ENCODE measurements around the gene UBAP1L. TPM values are rescaled to one million over a fixed set of nuclear protein-coding genes. Genes with fewer than 3 reads are reported as not detected.
"Not testable (repeated sequence)": the region's sequence is repeated elsewhere in the genome, so short reads cannot be mapped to it uniquely, and the experiment has no call there.

UBAP1L gene
- polyA plus RNA-seq (2013, experiment 1 of 4): 2.0 TPM
- polyA plus RNA-seq (2013, experiment 2 of 4): 1.6 TPM
- 1.0 TPM for polyA plus RNA-seq (2013, experiment 3 of 4)
- polyA plus RNA-seq (2013, experiment 4 of 4): 1.3 TPM

DNA sequence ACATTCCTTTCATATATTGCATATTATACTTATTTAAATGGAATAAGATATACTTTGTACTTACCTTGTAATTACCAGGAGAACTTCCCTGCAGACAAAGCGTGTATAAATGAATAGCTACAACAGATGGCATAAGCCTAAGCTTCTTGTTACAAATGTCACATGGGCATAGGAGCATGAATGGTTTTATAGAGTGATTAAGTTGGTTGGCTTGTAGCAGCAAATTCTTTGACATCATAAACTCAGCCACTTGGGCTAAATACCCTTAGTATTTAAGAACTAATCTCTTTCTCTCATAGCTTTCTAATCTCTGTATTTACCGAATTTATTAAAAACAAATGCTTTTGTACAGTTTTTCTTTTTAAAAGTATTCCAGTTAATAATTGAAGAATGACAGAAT is at the start of gene UBAP1L:
TSS of gene UBAP1L (minus strand) at position 115 of the 400 bp plus-strand sequence. CDS start 8,985 bp downstream, outside the sequence.
- H3K4me1 ChIP-seq (ENCODE audit: control insufficient read depth, insufficient read depth, low read length): no peaks in the 10 kb centered on the region
- H3K27me3 ChIP-seq (ENCODE audit: control insufficient read depth, insufficient read depth, low read length, poor library complexity, severe bottlenecking): no peaks in the 10 kb centered on the region
- no peak within 1 kb of the TSS for H3K4me3 ChIP-seq (ENCODE audit: insufficient read depth, low read depth, low read length)
- no peak within 1 kb of the TSS for H3K27ac ChIP-seq (ENCODE audit: insufficient read depth, low read depth, low read length, poor library complexity, severe bottlenecking)
- peaks cover 21% of the 10 kb centered on the region for H3K36me3 ChIP-seq (ENCODE audit: control insufficient read depth, insufficient read depth, low read length)
- 100% methylated on average over 1 of the region's 2 CpGs for WGBS, 2 experiments
- H3K9me3 ChIP-seq (ENCODE audit: control insufficient read depth, low read length): no peaks in the 10 kb centered on the region

DNA sequence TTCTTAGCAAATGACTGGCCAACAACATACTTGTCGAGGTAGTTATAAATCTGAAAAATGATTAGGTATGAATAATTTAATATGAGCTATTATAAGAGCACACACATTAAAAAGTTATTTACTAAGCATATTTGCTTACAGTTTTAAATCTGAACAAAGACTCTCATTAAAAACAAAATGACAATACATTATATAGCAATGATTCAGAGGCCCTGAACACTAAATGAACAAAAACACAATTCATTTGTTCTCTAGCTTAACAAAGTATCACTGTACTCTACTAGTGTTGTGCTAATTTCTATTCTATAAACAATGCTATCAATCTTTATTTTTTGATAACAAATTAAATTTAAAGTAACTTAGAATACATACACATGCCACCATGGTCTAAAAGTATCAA is 49.1 kb upstream of the UBAP1L start:
- no peak overlapping the region for H3K27ac ChIP-seq (ENCODE audit: insufficient read depth, low read depth, low read length, poor library complexity, severe bottlenecking)
- H3K9me3 ChIP-seq (ENCODE audit: control insufficient read depth, low read length): no peaks in the 10 kb centered on the region
- no CpG with 5 or more reads among the region's 1 CpG for WGBS, 2 experiments
- no peak overlapping the region for H3K4me3 ChIP-seq (ENCODE audit: insufficient read depth, low read depth, low read length)
- H3K27me3 ChIP-seq (ENCODE audit: control insufficient read depth, insufficient read depth, low read length, poor library complexity, severe bottlenecking): no peaks in the 10 kb centered on the region
- H3K36me3 ChIP-seq (ENCODE audit: control insufficient read depth, insufficient read depth, low read length): peaks cover 16% of the 10 kb centered on the region
- H3K4me1 ChIP-seq (ENCODE audit: control insufficient read depth, insufficient read depth, low read length): no peaks in the 10 kb centered on the region

DNA sequence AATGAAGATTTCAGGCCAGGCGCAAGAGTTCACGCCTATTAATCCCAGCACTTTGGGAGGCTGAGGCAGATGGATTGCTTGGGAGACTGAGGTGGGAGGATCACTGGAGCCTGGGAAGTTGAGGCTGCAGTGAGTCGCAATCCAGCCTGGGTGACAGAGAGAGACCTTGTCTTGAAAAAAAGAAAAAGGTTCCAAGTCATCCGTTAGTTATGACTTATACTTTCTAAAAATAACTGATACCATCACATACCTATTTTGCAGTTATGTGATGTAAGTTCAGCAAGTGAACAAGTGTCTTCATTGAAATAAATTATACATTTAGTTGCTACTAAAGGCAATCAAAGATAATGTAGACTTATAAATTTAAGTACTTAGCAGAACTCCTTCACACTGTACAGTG is 48.0 kb upstream of the UBAP1L start:
- H3K4me3 ChIP-seq (ENCODE audit: insufficient read depth, low read depth, low read length): no peak overlapping the region
- H3K36me3 ChIP-seq (ENCODE audit: control insufficient read depth, insufficient read depth, low read length): peaks cover 21% of the 10 kb centered on the region
- no peak overlapping the region for H3K27ac ChIP-seq (ENCODE audit: insufficient read depth, low read depth, low read length, poor library complexity, severe bottlenecking)
- 93 to 96% methylated on average over 3 of the region's 4 CpGs for WGBS, 2 experiments
- no peaks in the 10 kb centered on the region for H3K4me1 ChIP-seq (ENCODE audit: control insufficient read depth, insufficient read depth, low read length)
- no peaks in the 10 kb centered on the region for H3K9me3 ChIP-seq (ENCODE audit: control insufficient read depth, low read length)
- H3K27me3 ChIP-seq (ENCODE audit: control insufficient read depth, insufficient read depth, low read length, poor library complexity, severe bottlenecking): no peaks in the 10 kb centered on the region

DNA sequence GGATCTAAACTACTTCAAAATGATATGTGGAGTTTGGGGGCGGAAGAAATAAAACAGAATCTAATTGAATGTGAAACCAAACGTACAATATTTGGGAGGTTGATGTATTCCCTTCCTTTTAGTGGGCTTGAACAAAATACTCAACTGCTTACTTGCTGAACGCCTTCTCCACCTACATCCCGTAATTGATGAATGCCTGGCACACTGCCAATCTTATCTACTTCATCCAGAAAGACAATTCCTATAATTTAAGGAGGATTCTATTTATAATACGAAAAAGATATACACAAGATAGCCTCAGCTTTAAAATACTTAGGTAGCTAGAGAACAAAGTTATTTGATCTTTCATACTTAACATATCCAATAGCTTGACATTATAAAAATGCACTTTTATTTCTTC is 41.7 kb upstream of the UBAP1L start:
- H3K9me3 ChIP-seq (ENCODE audit: control insufficient read depth, low read length): no peaks in the 10 kb centered on the region
- no peaks in the 10 kb centered on the region for H3K27me3 ChIP-seq (ENCODE audit: control insufficient read depth, insufficient read depth, low read length, poor library complexity, severe bottlenecking)
- H3K4me3 ChIP-seq (ENCODE audit: insufficient read depth, low read depth, low read length): no peak overlapping the region
- peaks cover 36% of the 10 kb centered on the region for H3K36me3 ChIP-seq (ENCODE audit: control insufficient read depth, insufficient read depth, low read length)
- H3K4me1 ChIP-seq (ENCODE audit: control insufficient read depth, insufficient read depth, low read length): no peaks in the 10 kb centered on the region
- 94 to 100% methylated on average over 4 to 5 of the region's 5 CpGs for WGBS, 2 experiments
- H3K27ac ChIP-seq (ENCODE audit: insufficient read depth, low read depth, low read length, poor library complexity, severe bottlenecking): no peak overlapping the region

DNA sequence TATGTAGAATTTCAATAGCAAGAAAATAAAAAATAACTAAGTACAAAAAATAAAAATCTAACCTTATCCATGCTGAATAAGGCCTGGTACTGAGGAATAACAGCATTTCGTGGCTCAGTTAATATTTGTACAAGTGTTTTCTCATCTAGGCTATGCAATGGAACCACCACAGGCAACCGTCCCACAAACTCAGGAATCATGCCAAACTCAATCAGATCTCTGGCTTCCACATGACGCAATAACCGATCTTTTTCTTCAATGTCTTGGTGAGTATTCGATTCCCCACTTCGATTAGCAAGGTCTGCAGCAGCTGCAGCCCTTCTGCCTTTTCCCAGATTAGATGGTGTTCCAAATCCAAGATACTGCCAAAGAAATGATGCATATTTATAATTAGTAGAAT is 39.7 kb upstream of the UBAP1L start:
- H3K4me1 ChIP-seq (ENCODE audit: control insufficient read depth, insufficient read depth, low read length): no peaks in the 10 kb centered on the region
- no peak overlapping the region for H3K27ac ChIP-seq (ENCODE audit: insufficient read depth, low read depth, low read length, poor library complexity, severe bottlenecking)
- no peak overlapping the region for H3K4me3 ChIP-seq (ENCODE audit: insufficient read depth, low read depth, low read length)
- 96 to 98% methylated on average over 6 of the region's 6 CpGs for WGBS, 2 experiments
- H3K27me3 ChIP-seq (ENCODE audit: control insufficient read depth, insufficient read depth, low read length, poor library complexity, severe bottlenecking): no peaks in the 10 kb centered on the region
- no peaks in the 10 kb centered on the region for H3K9me3 ChIP-seq (ENCODE audit: control insufficient read depth, low read length)
- peaks cover 38% of the 10 kb centered on the region for H3K36me3 ChIP-seq (ENCODE audit: control insufficient read depth, insufficient read depth, low read length)

DNA sequence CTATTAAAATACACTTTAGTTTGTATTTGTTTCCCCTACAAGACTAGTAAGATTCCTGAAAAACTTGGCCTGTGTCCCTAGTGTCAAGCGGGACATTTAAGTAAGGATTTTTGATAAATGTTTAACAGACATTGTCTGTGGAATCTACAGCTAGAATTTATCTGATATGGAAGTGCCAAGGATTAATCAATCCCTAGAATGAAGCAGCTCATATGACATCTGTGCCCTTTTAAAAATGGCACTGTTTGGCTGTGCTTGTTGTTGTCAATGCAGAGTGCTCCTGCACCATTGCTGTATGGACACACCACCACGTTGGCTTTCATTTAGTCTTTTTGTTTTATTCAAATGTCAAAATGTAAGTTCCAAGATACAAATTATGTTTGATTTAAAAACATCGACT is 32.9 kb upstream of the UBAP1L start:
- no peak overlapping the region for H3K4me3 ChIP-seq (ENCODE audit: insufficient read depth, low read depth, low read length)
- no peaks in the 10 kb centered on the region for H3K4me1 ChIP-seq (ENCODE audit: control insufficient read depth, insufficient read depth, low read length)
- no peak overlapping the region for H3K27ac ChIP-seq (ENCODE audit: insufficient read depth, low read depth, low read length, poor library complexity, severe bottlenecking)
- H3K36me3 ChIP-seq (ENCODE audit: control insufficient read depth, insufficient read depth, low read length): peaks cover 7% of the 10 kb centered on the region
- no peaks in the 10 kb centered on the region for H3K9me3 ChIP-seq (ENCODE audit: control insufficient read depth, low read length)
- no peaks in the 10 kb centered on the region for H3K27me3 ChIP-seq (ENCODE audit: control insufficient read depth, insufficient read depth, low read length, poor library complexity, severe bottlenecking)
- WGBS, 2 experiments: 94 to 100% methylated on average over 3 of the region's 3 CpGs

DNA sequence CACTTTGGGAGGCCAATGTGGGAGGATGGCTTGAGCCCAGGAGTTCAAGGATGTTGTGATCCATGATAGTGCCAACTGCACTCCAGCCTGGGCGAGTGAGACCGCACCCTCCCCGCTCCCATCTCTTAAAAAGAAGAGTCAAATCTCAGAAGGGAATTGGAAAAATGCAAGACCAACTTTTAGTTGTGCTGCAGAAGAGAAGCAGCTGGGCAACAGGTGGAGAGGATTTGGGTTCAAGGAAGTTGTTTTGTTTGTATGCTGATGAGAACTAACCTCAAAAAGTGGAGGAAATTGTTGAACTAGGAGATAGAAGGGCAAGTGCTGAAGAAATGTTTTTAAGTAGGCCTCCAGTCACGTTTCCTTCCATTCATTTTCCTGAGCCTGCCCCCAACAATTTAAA is 31.4 kb upstream of the UBAP1L start:
- 95% methylated on average over 4 of the region's 4 CpGs for WGBS, 2 experiments

DNA sequence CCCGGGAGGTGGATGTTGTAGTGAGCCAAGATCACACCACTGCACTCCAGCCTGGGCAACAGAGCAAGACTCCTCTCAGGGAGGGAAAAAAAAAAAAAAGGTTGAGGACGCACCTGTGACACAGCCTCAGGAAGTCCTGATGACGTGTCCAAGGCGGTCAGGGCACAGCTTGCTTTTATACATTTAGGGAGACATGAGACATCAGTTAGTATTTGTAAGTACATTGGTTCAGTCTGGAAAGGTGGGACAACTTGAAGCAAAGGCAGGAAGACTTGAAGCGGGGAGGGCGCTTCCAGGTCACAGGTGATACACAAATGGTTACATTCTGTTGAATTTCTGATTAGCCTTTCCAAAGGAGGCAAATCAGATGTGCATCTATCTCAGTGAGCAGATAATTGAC is 23.6 kb upstream of the UBAP1L start:
- H3K4me1 ChIP-seq (ENCODE audit: control insufficient read depth, insufficient read depth, low read length); H3K4me3 ChIP-seq (ENCODE audit: insufficient read depth, low read depth, low read length); H3K36me3 ChIP-seq (ENCODE audit: control insufficient read depth, insufficient read depth, low read length); H3K27me3 ChIP-seq (ENCODE audit: control insufficient read depth, insufficient read depth, low read length, poor library complexity, severe bottlenecking); H3K27ac ChIP-seq (ENCODE audit: insufficient read depth, low read depth, low read length, poor library complexity, severe bottlenecking); H3K9me3 ChIP-seq (ENCODE audit: control insufficient read depth, low read length): not testable (repeated sequence)
- 94% methylated on average over 6 of the region's 6 CpGs for WGBS, 2 experiments

More for the DNA sequence above, 31.4 kb upstream of the UBAP1L start:
- Histone ChIP-seq H3K4me3 (ENCODE audit: insufficient read depth, low read depth, low read length) (no peak overlapping the region), H3K4me1 (ENCODE audit: control insufficient read depth, insufficient read depth, low read length) (no peaks in the 10 kb centered on the region), H3K36me3 (ENCODE audit: control insufficient read depth, insufficient read depth, low read length) (peaks cover 5% of the 10 kb centered on the region), H3K27me3 (ENCODE audit: control insufficient read depth, insufficient read depth, low read length, poor library complexity, severe bottlenecking) (no peaks in the 10 kb centered on the region), H3K27ac (ENCODE audit: insufficient read depth, low read depth, low read length, poor library complexity, severe bottlenecking) (no peak overlapping the region), H3K9me3 (ENCODE audit: control insufficient read depth, low read length) (no peaks in the 10 kb centered on the region)

DNA sequence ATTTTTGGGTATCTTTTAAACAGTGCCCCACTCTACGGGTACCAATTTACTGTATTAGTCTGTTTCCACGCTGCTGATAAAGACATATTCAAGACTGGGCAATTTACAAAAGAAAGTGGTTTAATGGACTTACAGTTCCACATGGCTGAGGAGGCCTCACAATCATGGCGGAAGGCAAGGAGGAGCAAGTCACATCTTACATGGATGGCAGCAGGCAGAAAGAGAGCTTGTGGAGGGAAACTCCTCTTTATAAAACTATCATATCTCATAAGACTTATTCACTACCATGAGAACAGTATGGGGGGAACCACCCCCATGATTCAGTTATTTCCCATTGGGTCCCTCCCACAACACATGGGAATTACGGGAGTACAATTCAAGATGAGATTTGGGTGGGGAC is 22.9 kb upstream of the UBAP1L start:
- not testable (repeated sequence) for H3K4me1 ChIP-seq (ENCODE audit: control insufficient read depth, insufficient read depth, low read length); H3K9me3 ChIP-seq (ENCODE audit: control insufficient read depth, low read length); H3K4me3 ChIP-seq (ENCODE audit: insufficient read depth, low read depth, low read length); H3K27ac ChIP-seq (ENCODE audit: insufficient read depth, low read depth, low read length, poor library complexity, severe bottlenecking); H3K36me3 ChIP-seq (ENCODE audit: control insufficient read depth, insufficient read depth, low read length); H3K27me3 ChIP-seq (ENCODE audit: control insufficient read depth, insufficient read depth, low read length, poor library complexity, severe bottlenecking)
- WGBS, 2 experiments: 90 to 94% methylated on average over 4 of the region's 4 CpGs

DNA sequence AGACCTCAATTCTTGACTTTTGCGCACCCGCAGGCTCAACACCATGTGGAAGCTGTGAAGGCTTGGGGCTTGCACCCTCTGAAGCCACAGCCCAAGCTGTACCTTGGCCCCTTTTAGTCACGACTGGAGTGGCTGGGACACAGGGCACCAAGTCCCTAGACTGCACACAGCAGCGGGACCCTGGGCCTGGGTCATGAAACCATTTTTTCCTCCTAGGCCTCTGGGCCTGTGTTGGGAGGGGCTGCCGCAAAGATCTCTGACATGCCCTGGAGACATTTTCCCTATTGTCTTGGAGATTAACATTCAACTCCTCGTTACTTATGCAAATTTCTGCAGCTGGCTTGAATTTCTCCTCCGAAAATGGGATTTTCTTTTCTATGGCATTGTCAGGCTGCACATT is 22.1 kb upstream of the UBAP1L start:
- 89 to 90% methylated on average over 7 of the region's 7 CpGs for WGBS, 2 experiments
- not testable (repeated sequence) for H3K36me3 ChIP-seq (ENCODE audit: control insufficient read depth, insufficient read depth, low read length); H3K27me3 ChIP-seq (ENCODE audit: control insufficient read depth, insufficient read depth, low read length, poor library complexity, severe bottlenecking); H3K9me3 ChIP-seq (ENCODE audit: control insufficient read depth, low read length); H3K4me3 ChIP-seq (ENCODE audit: insufficient read depth, low read depth, low read length); H3K4me1 ChIP-seq (ENCODE audit: control insufficient read depth, insufficient read depth, low read length); H3K27ac ChIP-seq (ENCODE audit: insufficient read depth, low read depth, low read length, poor library complexity, severe bottlenecking)

DNA sequence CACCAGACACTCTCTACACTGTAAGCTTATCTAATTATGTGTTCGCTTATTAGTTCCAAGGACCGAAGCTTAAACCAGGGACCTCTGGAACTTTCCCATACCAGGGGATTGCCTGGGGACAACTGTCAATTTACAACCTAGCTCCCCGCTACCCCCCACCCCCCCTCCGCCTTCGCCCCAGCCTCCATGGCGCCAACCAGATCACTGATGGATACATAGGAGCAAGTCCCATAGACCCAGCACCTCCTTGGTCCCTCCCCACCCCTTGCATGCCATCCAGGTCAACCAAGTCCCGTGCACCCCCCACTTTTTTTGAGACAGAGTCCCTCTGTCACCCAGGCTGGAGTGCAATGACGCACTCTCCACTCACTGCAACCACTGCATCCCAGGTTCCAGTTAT is 19.5 kb upstream of the UBAP1L start:
- H3K27ac ChIP-seq (ENCODE audit: insufficient read depth, low read depth, low read length, poor library complexity, severe bottlenecking): no peak overlapping the region
- H3K36me3 ChIP-seq (ENCODE audit: control insufficient read depth, insufficient read depth, low read length): no peaks in the 10 kb centered on the region
- WGBS, 2 experiments: 89 to 94% methylated on average over 8 of the region's 8 CpGs
- H3K9me3 ChIP-seq (ENCODE audit: control insufficient read depth, low read length): no peaks in the 10 kb centered on the region
- H3K4me3 ChIP-seq (ENCODE audit: insufficient read depth, low read depth, low read length): peak overlapping the region; percentile 85
- H3K4me1 ChIP-seq (ENCODE audit: control insufficient read depth, insufficient read depth, low read length): no peaks in the 10 kb centered on the region
- no peaks in the 10 kb centered on the region for H3K27me3 ChIP-seq (ENCODE audit: control insufficient read depth, insufficient read depth, low read length, poor library complexity, severe bottlenecking)

All from ectodermal cell (in vitro differentiated cells).